Liver (tissue), 3 donors: ENCODE results near the gene MALAT1.

Experiments
- EGR1 ChIP-seq, 2 donors: IDR thresholded peaks; 2 replicates each; pipeline ENCODE4 v1.6.1; 2016 to 2018; ENCODE audit warnings: antibody characterized with exemption in 2 of 2, low read depth in 2 of 2
- FOXA1 ChIP-seq: IDR thresholded peaks from 2 replicates; pipeline ENCODE4 v1.6.1; 2016; ENCODE audit warnings: antibody characterized with exemption
- GABPA ChIP-seq, 2 donors: IDR thresholded peaks in 1 of 2; conservative IDR thresholded peaks in 1 of 2; 2 replicates each; pipeline ENCODE4 v1.6.1; 2016; ENCODE audit warnings: antibody characterized with exemption in 2 of 2, mild to moderate bottlenecking in 1 of 2, moderate library complexity in 1 of 2
- JUND ChIP-seq, 2 donors: IDR thresholded peaks; 2 replicates each; pipeline ENCODE4 v1.6.1; 2016; ENCODE audit warnings: antibody characterized with exemption in 2 of 2
- NR2F2 ChIP-seq: IDR thresholded peaks from 2 replicates; pipeline ENCODE4 v1.6.1; 2016; ENCODE audit warnings: antibody characterized with exemption
- RAD21 ChIP-seq, 2 donors: IDR thresholded peaks; 2 replicates each; pipeline ENCODE4 v1.6.1; 2016; ENCODE audit warnings: antibody characterized with exemption in 2 of 2, mild to moderate bottlenecking in 2 of 2
- REST ChIP-seq: IDR thresholded peaks from 2 replicates; pipeline ENCODE4 v1.6.1; 2016; ENCODE audit warnings: antibody characterized with exemption, mild to moderate bottlenecking
- SP1 ChIP-seq: IDR thresholded peaks from 2 replicates; pipeline ENCODE4 v1.6.1; 2018; ENCODE audit warnings: antibody characterized with exemption, mild to moderate bottlenecking
- TAF1 ChIP-seq: conservative IDR thresholded peaks from 2 replicates; pipeline ENCODE4 v1.6.1; 2016; ENCODE audit warnings: antibody characterized with exemption, mild to moderate bottlenecking
- YY1 ChIP-seq: IDR thresholded peaks from 2 replicates; pipeline ENCODE4 v1.6.1; 2016; ENCODE audit warnings: antibody characterized with exemption, mild to moderate bottlenecking
- TF ChIP-seq, protein P1 (sequence below): fragments of 150-350 bp; IDR thresholded peaks from 2 replicates; pipeline ENCODE4 v1.5.1; 2017; ENCODE audit warnings: improper control_type of control experiment, low read depth, low read length; ENCODE audit not compliant: missing input control
- TF ChIP-seq, protein P2 (sequence below): IDR thresholded peaks from 2 replicates; pipeline ENCODE4 v1.6.1; 2016; ENCODE audit warnings: antibody characterized with exemption
- TF ChIP-seq, protein P3 (sequence below): IDR thresholded peaks from 2 replicates; pipeline ENCODE4 v1.6.1; 2016; ENCODE audit warnings: antibody characterized with exemption
- TF ChIP-seq, protein P4 (sequence below): IDR thresholded peaks from 2 replicates; pipeline ENCODE4 v1.6.1; 2016; ENCODE audit warnings: antibody characterized with exemption
- donor health status: healthy.
- donor health status: healthy.

DNA sequence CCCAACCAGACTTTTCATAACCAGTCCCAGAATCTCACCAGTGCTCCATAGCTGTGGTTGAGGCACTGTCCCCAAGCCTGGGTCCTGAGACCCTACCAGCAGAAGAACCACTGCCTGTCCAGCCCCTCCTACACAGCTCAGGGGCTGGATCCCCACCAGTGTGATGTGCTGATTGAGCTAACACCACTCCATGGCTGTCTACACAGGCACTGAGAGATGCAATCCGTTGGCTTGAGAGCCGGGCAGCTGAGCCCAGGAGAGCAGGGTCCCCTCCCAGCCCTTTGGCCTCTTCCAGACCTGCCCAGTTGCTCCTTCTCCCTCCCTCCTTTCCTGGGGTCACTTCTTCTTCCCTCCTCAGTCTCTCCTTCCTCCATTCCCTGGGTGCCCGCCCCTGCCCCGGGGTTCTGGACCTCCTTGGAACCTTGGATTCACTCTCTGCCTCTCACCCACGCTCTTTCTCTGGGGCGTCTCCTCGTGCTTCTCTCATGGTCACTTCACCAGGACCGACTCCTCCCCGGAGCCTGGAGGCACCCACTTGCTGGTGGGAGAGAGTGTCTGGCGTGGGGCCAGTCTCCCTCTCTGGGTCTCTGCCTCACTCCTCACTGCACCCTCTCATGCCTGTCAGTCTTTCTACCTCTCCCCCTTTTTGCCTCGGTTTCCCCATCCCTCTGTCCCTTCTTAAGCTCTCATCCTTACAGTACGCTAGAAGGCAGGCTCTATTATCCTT is 25.3 kb downstream of the MALAT1 start:
- TF ChIP-seq, protein P1, sequence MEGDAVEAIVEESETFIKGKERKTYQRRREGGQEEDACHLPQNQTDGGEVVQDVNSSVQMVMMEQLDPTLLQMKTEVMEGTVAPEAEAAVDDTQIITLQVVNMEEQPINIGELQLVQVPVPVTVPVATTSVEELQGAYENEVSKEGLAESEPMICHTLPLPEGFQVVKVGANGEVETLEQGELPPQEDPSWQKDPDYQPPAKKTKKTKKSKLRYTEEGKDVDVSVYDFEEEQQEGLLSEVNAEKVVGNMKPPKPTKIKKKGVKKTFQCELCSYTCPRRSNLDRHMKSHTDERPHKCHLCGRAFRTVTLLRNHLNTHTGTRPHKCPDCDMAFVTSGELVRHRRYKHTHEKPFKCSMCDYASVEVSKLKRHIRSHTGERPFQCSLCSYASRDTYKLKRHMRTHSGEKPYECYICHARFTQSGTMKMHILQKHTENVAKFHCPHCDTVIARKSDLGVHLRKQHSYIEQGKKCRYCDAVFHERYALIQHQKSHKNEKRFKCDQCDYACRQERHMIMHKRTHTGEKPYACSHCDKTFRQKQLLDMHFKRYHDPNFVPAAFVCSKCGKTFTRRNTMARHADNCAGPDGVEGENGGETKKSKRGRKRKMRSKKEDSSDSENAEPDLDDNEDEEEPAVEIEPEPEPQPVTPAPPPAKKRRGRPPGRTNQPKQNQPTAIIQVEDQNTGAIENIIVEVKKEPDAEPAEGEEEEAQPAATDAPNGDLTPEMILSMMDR, result no peak
- TF ChIP-seq, protein P2, sequence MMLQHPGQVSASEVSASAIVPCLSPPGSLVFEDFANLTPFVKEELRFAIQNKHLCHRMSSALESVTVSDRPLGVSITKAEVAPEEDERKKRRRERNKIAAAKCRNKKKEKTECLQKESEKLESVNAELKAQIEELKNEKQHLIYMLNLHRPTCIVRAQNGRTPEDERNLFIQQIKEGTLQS, result no peak
- TF ChIP-seq JUND (IDR thresholded peaks at IDR 0.05) (no peak), TAF1 (no peak), REST (no peak), YY1 (no peak), SP1 (no peak), FOXA1 (no peak), RAD21 (IDR thresholded peaks at IDR 0.05) (no peak), EGR1 (IDR thresholded peaks at IDR 0.05; ENCODE audit: low read depth in 2 of 2) (no peak), GABPA (IDR thresholded peaks at IDR 0.05 in 1 of 2, conservative IDR thresholded peaks at IDR 0.05 in 1 of 2) (no peak), NR2F2 (no peak)
- TF ChIP-seq, protein P3, sequence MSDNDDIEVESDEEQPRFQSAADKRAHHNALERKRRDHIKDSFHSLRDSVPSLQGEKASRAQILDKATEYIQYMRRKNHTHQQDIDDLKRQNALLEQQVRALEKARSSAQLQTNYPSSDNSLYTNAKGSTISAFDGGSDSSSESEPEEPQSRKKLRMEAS, result no peak
- TF ChIP-seq, protein P4, sequence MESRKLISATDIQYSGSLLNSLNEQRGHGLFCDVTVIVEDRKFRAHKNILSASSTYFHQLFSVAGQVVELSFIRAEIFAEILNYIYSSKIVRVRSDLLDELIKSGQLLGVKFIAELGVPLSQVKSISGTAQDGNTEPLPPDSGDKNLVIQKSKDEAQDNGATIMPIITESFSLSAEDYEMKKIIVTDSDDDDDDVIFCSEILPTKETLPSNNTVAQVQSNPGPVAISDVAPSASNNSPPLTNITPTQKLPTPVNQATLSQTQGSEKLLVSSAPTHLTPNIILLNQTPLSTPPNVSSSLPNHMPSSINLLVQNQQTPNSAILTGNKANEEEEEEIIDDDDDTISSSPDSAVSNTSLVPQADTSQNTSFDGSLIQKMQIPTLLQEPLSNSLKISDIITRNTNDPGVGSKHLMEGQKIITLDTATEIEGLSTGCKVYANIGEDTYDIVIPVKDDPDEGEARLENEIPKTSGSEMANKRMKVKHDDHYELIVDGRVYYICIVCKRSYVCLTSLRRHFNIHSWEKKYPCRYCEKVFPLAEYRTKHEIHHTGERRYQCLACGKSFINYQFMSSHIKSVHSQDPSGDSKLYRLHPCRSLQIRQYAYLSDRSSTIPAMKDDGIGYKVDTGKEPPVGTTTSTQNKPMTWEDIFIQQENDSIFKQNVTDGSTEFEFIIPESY, result no peak
